Activated effector memory CD4-positive, alpha-beta T cell treated with anti-CD3 and anti-CD28 coated beads, Interleukin-2, amount 50 U/mL, for 16 hours (primary cell): Measurements from ENCODE around the gene NPIPB8.
"Not testable (repeated sequence)": the region's sequence is repeated elsewhere in the genome, so short reads cannot be mapped to it uniquely, and the experiment has no call there.

Source experiments
- DNase-seq: peaks from one replicate; pipeline ENCODE4 v3.0.0-alpha.2; 2020

Gene NPIPB8

DNA sequence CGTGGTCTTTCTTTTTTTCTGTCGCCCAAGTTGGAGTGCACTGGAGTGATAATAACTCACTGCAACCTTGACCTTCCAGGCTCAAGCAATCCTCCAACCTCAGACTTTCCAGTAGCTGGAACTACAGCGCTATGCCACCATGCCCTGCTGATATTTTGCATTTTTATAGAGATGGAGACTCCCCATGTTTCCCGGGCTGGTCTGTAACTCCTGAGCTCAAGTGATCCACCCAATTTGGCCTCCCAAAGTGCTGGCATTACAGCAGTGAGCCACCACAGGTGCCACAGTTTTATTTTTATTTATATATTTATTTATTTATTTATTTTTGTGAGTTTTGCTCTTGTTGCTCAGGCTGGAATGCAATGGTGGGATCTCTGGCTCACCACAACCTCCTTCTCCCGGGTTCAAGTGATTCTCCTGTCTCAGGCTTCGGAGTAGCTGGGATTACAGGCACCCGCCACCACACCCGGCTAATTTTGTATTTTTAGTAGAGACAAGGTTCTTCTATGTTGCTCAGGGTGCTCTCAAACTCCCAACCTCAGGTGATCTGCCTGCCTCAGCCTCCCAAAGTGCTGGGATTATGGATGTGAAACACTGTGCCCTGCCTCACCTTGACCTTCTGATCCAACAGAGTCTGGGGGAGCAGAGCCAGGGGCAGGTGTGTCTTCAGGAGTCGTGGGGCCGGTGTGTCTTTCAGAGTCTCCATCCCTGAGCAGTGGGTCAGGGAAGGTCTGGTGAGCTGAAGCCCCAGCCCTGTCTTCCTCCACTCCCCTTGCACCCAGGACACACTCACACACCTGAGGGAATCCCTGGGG lies 30.0 kb upstream of the NPIPB8 start:
- not testable (repeated sequence) for DNase-seq

DNA sequence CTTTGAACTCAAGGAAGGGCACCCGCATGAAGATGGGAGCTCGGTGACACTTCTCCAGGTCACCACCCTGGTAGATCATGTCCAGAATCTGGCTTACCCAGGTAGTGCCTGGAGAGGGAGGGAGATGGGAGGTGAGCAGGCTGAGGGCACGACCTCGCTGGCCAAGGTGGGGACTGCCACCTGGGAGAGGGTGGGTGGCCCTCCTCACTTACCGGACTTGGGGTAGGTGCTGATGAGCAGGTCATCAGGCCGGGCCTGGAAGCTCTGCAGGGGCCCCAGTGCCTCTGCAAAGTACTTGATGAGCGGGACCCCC lies 29.4 kb upstream of the NPIPB8 start:
- peak; percentile 16 for DNase-seq

DNA sequence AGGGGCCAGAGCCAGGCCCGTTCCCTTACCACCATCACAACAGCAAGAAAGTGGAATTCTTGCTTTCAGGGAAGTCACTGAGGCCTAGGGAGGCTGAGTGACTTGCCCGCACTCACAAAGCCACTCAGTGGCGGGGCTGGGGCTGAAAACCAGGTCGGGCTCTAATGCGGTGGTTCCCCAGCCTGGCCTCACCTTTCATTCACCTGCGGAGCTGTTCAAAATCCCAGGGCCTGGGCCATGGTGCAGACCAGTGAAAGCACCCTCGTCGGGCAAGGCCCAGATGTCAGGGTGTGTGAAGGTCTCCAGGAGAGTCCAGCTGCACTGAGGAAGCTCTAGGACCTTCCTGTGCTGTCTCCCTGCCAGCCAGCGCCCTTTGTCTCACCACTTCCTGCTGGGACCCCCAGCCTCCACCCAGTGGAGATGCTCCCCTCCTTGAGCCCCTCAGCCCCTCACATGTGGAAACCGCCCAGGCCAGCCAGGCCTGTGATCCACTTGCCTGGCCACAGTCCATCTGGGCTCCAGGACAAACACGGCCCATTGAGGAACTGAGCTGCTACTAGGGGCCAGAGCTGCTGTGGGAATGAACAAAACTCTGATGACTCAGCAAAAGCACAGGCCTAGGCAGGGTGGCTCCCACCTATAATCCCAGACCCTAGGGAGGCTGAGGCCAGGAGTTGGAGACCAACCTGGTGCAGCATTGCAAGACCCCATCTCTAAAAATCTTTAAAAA lies 28.8 kb upstream of the NPIPB8 start:
- peak; percentile 41 for DNase-seq

DNA sequence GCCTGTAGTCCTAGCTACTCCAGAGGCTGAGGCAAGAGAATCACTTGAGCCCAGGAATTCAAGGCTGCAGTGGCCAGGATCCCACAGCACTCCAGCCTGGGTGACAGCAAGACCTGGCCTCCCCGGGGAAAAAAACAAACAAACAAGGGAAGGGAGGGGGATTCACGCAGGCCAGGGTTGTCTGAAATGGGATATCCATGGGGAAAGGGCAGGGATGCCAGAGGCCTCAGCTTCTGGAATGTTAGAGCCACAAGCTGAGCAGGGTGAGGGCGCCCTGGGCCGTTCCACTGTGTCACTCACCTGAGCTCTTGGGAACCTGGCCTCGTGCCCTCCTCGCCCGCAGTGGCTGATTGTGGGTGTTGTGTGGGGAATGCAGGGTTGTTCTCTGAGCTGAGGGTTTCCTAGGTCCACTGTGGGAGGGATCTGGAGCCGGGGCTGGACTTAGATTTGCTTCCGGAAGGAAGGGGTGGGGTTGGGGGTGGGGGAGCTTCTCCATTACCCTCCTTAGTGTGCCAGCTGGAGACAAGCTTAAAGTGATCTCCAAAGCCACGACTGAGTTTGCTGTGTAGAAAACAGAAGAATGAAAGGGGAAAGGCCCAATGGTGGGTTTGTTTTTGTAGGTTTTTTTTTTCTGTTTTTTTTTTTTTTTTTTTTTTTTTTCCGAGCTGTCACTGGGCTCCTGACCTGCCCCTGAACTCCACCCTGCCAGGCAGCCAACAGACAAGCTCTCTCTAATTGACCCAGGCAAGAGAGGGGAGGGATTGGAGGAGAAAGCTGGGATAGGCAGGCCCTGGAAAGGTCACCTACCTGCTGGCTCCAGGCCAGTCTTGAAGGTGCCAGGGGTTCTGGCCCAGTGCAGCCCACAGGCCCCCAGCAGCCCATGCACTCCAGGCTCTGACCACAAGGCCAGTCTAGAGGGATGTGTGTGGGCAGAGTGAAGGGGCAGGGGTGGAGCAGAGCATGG lies 28.0 kb upstream of the NPIPB8 start, which contains the start of gene SULT1A1:
Gene SULT1A1, minus strand, starts transcription at position 414 of the 964 bp plus-strand sequence. CDS start 1,189 bp downstream, outside the sequence.
- DNase-seq, result peak; percentile 55

DNA sequence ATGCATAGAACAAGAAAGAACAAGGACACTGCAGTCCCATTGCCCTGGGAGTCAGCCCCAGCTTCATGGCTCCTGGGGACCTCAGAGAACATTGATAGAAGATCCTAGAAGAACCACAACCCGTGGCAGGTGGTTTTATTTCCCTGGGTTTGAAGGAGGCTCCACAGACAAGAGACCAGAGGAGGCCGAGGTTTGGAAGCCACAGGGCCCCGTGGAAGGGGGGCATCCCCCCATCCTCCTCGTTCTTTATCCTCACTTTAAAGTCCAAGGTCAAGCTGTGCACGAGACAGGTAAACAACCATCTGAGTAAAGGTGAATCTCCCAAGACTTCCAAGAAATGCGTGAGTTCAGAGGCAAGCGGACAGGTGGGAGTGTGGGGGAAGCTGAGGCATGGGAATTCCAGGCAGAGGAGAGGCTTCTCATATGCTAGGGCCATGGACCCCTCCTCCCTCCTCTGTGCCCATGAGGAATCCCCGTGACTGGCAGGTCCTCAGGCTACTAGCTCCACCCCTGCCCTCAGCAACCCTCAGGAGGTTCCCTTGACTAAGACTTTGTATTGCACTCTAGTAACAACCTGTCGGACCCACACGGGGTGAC lies 27.2 kb upstream of the NPIPB8 start:
- DNase-seq, result peak; percentile 43

DNA sequence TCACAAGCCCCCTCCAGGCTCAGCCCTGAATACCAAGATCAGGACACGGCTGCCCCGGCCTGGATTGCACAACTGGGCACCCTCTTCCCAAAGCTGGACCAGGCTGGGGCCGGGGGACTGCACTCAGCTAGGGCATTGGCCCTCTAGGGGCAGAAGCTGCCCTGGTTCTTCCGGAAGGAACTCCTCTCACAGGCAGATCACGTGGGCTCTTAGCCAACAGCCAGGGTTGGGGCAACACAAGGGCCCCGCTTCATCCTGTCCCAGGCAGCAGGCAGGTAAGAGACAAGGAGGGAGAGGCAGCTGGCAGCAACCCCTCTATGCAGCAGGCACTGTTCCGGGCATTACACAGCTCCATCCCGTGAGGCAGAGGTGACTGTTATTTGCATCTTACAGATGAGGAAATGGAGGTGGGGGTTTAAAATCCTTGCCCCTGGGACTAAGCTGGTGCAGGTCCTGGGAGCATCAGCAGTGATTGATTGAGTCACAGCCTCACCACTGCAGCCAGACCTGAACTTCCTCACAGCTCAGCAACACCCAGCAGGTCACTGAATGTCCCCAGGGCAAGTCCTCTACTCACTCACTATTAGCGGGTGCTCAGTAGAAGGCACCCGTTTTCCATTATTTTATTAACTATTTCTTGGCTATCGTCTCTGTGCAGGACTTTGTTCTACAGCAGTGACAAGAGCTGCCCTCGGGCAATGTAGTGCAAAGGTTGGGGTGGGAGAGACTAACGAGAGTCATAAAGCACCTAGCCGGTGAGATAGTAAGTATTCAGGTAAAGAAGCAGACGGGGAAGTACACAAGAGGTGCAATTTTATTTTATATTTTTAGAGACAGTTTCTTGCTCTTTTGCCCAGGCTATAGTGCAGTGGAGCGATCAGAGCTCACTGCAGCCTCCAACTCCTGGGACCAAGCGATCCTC lies 25.2 kb upstream of the NPIPB8 start:
- not testable (repeated sequence) for DNase-seq

DNA sequence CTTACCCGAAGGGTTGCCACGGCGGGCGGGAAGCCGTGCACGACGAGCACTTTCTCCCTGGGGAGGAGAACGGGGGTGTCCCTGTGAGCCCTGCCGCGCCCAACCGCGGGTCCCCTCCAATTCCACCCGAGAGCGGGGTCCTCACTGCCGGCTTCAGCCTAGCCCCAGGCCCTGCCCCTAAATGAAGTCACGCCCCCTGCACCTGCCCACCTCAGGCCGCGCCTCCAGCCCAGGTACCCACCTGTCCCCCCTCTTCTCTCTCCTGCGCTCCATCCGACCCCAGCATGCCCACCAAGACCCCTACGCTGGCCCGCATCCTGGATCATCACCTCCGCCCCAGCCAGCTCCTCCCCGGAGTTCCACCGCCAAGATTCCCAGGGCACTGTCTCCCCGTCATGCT lies 24.0 kb upstream of the NPIPB8 start:
- not testable (repeated sequence) for DNase-seq

DNA sequence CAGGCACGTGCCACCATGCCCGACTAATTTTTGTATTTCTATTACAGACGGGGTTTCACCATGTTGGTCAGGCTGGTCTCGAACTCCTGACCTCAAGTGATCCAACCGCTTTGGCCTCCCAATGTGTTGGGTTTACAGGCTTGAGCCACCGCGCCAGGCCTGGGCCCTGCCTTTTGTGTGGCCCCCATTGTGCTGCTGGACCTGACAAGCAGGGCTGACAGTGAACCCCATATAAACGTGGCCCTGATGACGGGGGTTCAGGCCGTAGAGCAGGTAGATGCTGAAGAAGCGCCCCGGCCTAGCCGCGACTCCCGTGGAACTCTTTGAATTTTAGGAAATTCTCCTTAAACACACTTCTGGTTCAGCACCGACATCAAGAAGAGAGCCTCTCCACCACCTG lies 23.3 kb upstream of the NPIPB8 start:
- not testable (repeated sequence) for DNase-seq

DNA sequence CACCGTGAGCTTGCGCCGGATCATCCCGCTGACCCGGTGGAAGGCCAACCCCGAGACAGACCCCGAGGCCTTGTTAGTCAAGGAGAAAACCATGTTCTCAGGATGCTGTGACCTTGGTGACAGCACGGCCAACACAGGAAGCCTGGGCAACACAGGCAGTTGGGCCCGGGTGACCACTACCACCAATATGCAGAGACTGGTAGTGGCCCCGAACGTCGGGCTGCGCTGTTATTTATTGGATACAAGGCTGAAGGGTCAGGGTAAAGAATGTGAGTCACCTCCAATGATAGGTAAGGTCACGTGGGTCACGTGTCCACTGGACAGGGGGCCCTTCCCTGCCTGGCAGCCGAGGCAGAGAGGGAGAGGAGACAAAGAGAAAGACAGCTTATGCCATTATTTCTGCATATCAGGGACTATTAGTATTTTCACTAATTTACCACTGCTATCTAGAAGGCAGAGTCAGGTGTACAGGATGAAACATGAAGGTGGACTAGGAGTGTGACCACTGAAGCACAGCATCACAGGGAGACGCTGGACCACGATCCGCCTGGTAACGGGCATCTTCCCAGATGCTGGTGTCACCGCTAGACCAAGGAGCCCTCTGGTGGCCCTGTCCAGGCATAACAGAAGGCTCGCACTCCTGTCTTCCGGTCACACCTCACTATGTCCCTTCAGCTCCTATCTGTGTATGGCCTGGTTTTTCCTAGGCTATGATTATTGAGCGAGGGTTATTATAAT lies 22.2 kb upstream of the NPIPB8 start:
- not testable (repeated sequence) for DNase-seq

DNA sequence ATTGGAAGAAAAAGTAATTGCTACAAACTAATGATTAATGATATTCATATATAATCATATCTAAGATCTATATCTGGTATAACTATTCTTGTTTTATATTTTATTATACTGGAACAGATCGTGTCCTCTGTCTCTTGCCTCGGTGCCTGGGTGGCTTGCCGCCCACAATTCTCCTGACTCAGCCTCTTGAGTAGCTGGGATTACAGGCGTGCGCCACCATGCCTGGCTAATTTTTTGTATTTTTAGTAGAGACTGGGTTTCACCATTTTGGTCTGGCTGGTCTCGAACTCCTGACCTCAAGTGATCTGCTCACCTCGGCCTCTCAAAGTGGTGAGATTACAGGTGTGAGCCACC lies 21.7 kb upstream of the NPIPB8 start:
- not testable (repeated sequence) for DNase-seq

DNA sequence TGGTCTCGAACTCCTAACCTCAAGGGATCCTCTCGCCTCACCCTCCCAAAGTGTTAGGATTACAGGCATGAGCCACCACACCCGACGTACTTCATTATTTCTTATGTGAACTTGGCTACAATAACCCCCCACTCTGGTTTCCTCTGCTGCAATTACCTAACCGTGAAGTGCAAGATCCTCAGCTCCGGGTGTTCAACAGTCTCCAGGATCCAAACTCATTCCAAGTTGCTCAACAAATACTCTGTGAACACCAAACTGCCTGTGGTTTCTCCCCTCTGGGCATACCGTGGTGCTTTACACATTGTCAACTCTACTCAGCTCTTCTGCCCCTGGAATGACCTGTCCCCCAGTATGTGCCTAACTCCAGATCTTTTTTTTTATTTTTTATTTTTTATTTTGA lies 21.2 kb upstream of the NPIPB8 start:
- no peak for DNase-seq

DNA sequence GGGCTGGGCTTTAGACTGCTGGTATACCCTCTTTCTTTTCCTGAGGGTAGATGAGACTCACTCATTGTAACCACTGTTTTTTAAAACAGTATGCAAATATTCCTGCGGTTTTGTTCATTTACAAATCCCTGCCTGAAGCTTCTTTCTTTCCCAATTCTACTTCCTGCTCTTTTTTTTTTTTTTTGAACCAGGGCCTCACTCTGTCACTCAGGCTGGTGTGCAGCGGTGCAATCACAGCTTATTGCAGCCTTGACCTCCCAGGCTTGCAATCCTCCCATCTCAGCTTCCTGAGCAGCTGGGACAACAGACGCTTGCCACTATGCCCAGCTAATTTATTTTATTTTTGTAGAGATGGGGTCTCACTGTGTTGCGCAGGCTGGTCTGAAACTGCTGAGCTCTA lies 20.0 kb upstream of the NPIPB8 start:
- no peak for DNase-seq

DNA sequence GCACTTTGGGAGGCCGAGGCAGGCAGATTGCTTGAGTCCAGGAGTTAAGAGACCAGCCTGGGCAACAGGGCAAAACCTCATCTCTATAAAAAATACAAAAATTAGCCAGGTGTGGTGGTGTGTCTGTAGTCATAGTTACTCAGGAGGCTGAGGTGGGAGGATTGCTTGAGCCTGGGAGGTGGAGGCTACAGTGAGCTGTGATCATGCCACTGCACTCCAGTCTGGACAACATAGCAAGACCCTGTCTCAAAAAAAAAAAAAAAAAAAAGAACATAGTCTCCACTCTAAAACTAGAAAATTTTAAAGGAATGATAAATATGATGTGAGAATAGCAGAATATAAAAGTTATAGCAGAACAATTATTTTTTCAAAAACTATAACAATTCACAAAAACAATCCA lies 17.5 kb upstream of the NPIPB8 start:
- DNase-seq, result not testable (repeated sequence)

DNA sequence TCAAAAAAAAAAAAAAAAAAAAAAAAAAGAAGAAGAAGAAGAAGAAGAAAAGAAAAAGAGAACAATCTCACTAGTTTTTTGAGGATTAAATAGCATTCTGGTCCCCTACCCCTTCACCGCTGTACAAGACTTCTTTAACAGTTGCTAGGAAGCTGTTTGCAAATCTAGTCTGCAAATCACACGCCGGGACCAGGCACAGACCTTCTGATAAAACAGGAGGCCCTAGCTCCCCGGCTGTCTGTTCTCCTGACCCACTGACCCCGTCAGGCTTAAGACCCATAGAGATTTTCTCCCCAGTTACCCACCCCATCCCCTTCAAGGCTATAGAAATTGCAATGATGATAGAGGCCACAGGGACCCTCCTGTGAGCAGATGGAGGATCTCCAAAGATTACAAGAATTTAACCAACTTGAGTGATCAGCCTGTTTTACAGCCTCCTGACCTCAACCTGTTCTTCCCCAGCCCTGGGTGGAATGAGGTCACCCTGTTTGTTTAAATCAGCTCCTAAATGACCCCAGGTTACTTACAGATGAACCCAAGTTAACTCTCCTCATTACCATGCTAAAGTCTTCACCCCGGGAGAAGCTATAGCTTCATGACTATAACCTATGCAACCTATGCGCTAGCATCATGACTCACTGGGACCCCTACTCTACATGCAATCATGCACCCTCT lies 16.2 kb upstream of the NPIPB8 start:
- DNase-seq, result no peak

DNA sequence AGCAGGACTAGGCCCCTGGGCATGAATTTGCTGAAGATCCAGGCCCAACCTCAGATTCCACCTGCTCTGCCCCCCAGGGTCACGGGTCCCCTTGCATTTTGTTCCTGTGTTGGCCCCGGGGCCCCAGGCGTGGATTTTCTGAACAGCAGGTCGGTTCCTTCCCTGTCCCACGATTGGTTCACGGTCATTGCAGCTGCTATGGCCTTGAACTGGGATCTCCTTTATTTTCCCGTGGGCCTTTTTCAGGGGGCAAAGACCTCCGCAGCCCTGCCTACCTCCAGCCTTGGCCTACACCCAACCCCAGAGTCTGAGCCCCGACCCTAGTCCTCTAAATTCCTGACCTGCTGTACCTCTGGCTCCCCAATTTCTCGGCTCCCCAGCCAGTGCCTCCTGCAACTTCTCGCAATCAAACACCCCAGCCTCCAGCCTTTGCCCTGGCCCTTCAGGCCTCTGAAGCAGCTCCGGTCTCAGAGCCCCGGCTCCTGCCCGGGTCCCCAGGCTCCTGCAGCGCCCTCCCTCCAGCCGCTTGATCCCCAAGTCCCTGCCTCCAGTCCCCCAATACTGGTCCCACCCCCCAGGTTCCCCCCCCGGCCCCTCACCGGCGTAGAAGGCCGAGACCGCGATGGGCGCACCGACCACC lies 15.2 kb upstream of the NPIPB8 start:
- not testable (repeated sequence) for DNase-seq

DNA sequence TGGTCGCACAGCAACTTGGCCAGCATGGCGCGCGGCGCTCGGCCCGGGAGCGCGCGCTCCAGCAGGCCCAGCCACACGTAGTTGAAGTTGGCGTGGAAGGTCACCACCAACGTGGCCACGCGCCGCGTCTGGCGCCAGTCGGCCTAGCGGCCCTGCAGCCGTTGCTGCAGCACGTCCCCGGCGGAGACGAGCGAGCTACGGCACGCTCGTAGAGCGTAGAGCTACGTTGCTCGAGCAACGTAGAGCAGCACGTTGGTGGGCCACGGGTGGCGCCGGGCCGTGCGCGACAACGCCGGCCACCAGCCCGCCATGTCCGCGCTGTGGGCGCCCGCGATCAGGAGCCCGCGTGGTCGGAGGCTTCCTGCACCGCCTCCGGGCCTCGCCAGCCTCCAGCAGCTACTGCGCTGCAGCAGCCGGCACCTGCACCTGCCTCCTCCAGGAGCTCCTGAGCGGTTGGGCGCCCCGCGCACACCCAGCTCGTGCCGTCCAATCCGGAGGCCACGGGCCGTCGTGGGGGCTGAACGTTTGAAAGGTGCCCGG lies 14.6 kb upstream of the NPIPB8 start:
- peak; percentile 85 for DNase-seq

DNA sequence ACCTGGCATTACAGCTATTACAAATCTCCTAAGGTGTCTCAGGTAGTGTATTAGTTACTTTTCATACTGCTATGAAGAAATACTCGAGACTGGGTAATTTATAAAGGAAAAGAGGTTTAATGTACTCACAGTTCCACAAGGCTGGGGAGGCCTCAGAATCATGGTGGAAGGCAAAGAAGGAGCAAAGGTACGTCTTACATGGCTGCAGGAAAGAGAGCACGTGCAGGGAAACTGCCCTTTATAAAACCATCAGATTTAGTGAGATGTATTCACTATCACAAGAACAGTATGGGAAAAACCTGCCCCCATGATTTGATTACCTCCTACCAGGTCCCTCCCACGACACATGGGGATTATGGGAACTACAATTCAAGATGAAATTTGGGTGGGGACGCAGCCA lies 7.0 kb upstream of the NPIPB8 start:
- not testable (repeated sequence) for DNase-seq

DNA sequence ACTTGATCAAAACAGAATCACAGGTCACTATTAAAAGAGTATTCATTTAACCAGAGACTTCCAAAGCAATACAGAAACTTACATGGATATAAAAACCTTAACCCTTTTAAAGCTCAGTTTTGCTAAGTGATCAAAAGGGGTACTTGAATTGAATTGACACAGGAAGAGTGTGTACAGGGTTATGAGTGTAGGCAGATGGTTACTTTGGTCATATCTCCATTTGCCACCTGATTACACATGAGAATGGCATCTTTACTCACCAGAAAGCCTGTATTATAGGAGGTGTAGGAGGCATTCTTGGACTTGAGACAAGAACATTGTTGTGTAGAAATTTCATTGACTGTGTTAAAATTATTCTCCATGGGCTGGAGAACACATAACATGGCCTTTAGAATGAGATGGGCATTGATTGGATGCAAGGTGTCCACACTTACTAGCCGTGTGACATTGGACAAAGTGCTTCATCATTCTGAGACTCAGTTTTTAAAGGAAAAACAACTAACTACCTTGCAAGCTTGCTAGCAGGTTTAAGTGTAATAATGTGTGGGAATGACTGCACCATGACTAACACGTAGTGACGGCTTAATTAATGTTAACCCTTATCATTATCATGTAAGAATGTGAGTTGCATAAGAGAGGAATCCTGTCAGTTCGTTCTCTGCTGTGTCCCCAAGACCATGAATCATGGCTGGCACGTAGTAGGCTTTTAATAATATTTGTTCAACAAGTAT lies 1.6 kb upstream of the NPIPB8 start:
- DNase-seq, result not testable (repeated sequence)

DNA sequence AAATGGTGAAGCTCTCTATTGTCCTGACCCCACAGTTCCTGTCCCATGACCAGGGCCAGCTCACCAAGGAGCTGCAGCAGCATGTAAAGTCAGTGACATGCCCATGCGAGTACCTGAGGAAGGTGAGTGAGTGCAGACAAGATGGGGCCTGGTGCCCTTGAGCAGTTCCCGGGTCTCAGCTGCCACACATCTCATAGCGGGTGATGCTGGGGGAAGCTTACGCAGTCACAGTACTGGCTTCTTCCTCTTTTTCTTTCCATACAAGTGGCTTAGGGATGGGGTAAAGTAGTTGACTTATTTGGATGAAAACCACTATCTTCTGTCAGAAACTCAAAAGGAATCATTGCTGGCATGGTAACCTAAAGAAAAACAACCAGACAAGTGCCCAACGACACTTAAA lies 494 bp downstream of the NPIPB8 start:
- DNase-seq, result not testable (repeated sequence)
